KOPT-K1 (cell line): ENCODE measurements around the gene FAM131C.

Experiments used
- H3K27ac ChIP-seq: fragments of 200-600 bp; sonication (generic); 2 replicates; pipeline ENCODE4 v1.5.1; 2016; ENCODE audit warnings: antibody characterized with exemption, mild to moderate bottlenecking, low read depth, low read length; ENCODE audit not compliant: poor library complexity, severe bottlenecking
- H3K36me3 ChIP-seq: fragments of 200-600 bp; sonication (generic); 2 replicates; pipeline ENCODE4 v1.5.1; 2017; ENCODE audit warnings: antibody characterized with exemption, mild to moderate bottlenecking, low read length, moderate library complexity; ENCODE audit not compliant: insufficient read depth
- H3K9me3 ChIP-seq: fragments of 200-600 bp; sonication (generic); 2 replicates; pipeline ENCODE4 v1.5.1; 2017; ENCODE audit warnings: antibody characterized with exemption, low read length, mild to moderate bottlenecking; ENCODE audit not compliant: insufficient read depth, poor library complexity, severe bottlenecking

FAM131C gene

GRCh38 chr1:16090076-16090826 lies 16.8 kb upstream of the FAM131C start:
- Histone ChIP-seq H3K9me3 (no peaks in the 10 kb centered on the region), H3K27ac (no peak overlapping the region), H3K36me3 (no peaks in the 10 kb centered on the region)

GRCh38 chr1:16088996-16089395 lies 15.5 kb upstream of the FAM131C start:
- Histone ChIP-seq H3K36me3 (no peaks in the 10 kb centered on the region), H3K27ac (no peak overlapping the region), H3K9me3 (no peaks in the 10 kb centered on the region)

- Histone ChIP-seq H3K9me3 (no peaks in the 10 kb centered on the region), H3K27ac (no peak overlapping the region), H3K36me3 (no peaks in the 10 kb centered on the region)
Measured at GRCh38 chr1:16088351-16088911, 15.0 kb upstream of the FAM131C start.

- Histone ChIP-seq H3K9me3 (no peaks in the 10 kb centered on the region), H3K36me3 (no peaks in the 10 kb centered on the region), H3K27ac (no peak overlapping the region)
Measured at GRCh38 chr1:16087733-16088132, 14.3 kb upstream of the FAM131C start.

GRCh38 chr1:16085522-16085921 lies 12.1 kb upstream of the FAM131C start:
- Histone ChIP-seq H3K27ac (no peak overlapping the region), H3K36me3 (no peaks in the 10 kb centered on the region), H3K9me3 (no peaks in the 10 kb centered on the region)

- Histone ChIP-seq H3K36me3 (no peaks in the 10 kb centered on the region), H3K9me3 (no peaks in the 10 kb centered on the region), H3K27ac (no peak overlapping the region)
Measured at GRCh38 chr1:16083486-16083885, 10.0 kb upstream of the FAM131C start.

- Histone ChIP-seq H3K27ac (no peak overlapping the region), H3K9me3 (no peaks in the 10 kb centered on the region), H3K36me3 (no peaks in the 10 kb centered on the region)
Measured at GRCh38 chr1:16082283-16083038, 9.0 kb upstream of the FAM131C start.

GRCh38 chr1:16081636-16082035 lies 8.2 kb upstream of the FAM131C start:
- Histone ChIP-seq H3K36me3 (no peaks in the 10 kb centered on the region), H3K9me3 (no peaks in the 10 kb centered on the region), H3K27ac (no peak overlapping the region)

GRCh38 chr1:16080422-16081150 lies 7.1 kb upstream of the FAM131C start:
- H3K27ac ChIP-seq = no peak overlapping the region
- H3K9me3 ChIP-seq = no peaks in the 10 kb centered on the region
- H3K36me3 ChIP-seq = no peaks in the 10 kb centered on the region

GRCh38 chr1:16078925-16079656 lies 5.6 kb upstream of the FAM131C start:
- no peak overlapping the region for H3K27ac ChIP-seq
- H3K36me3 ChIP-seq = no peaks in the 10 kb centered on the region

GRCh38 chr1:16077406-16078245 lies 4.2 kb upstream of the FAM131C start:
- no peaks in the 10 kb centered on the region for H3K9me3 ChIP-seq
- no peak overlapping the region for H3K27ac ChIP-seq
- H3K36me3 ChIP-seq = no peaks in the 10 kb centered on the region

More at GRCh38 chr1:16078925-16079656, 5.6 kb upstream of the FAM131C start:
- H3K9me3 ChIP-seq = no peaks in the 10 kb centered on the region

- no peaks in the 10 kb centered on the region for H3K36me3 ChIP-seq
- H3K9me3 ChIP-seq = no peaks in the 10 kb centered on the region
- no peak overlapping the region for H3K27ac ChIP-seq
Measured at GRCh38 chr1:16076865-16077238, 3.4 kb upstream of the FAM131C start.

GRCh38 chr1:16076031-16076864 lies 2.8 kb upstream of the FAM131C start:
- H3K36me3 ChIP-seq = no peaks in the 10 kb centered on the region
- no peaks in the 10 kb centered on the region for H3K9me3 ChIP-seq
- no peak overlapping the region for H3K27ac ChIP-seq
